Mucosa of rectum (tissue), 2 donors: ENCODE data around the gene POU3F1.
"Not testable (repeated sequence)": the region's sequence is repeated elsewhere in the genome, so short reads cannot be mapped to it uniquely, and the experiment has no call there.

Experiments
- H3K27ac ChIP-seq, 2 donors: one replicate each; pipeline ENCODE4 v1.7.0; 2013; ENCODE audit warnings: inconsistent platforms in 2 of 2, low read depth in 2 of 2, low read length in 2 of 2
- H3K27me3 ChIP-seq, 2 donors: one replicate each; pipeline ENCODE4 v1.7.0; 2013; ENCODE audit warnings: low read length in 2 of 2; ENCODE audit not compliant: control insufficient read depth in 2 of 2, insufficient read depth in 2 of 2
- H3K36me3 ChIP-seq, 2 donors: one replicate each; pipeline ENCODE4 v1.7.0; 2013; ENCODE audit warnings: low read length in 2 of 2; ENCODE audit not compliant: control insufficient read depth in 2 of 2, insufficient read depth in 2 of 2
- H3K4me1 ChIP-seq, 2 donors: one replicate each; pipeline ENCODE4 v1.7.0; 2013; ENCODE audit warnings: low read length in 2 of 2, mild to moderate bottlenecking in 1 of 2; ENCODE audit not compliant: control insufficient read depth in 2 of 2, insufficient read depth in 2 of 2
- H3K4me3 ChIP-seq, 2 donors: one replicate each; pipeline ENCODE4 v1.7.0; 2013; ENCODE audit warnings: low read length in 2 of 2
- H3K9ac ChIP-seq, 2 donors: one replicate each; pipeline ENCODE4 v1.7.0; 2013; ENCODE audit warnings: low read length in 2 of 2, low read depth in 1 of 2, mild to moderate bottlenecking in 1 of 2
- H3K9me3 ChIP-seq, 2 donors: one replicate each; pipeline ENCODE4 v1.7.0; 2013; ENCODE audit warnings: low read length in 2 of 2; ENCODE audit not compliant: control insufficient read depth in 2 of 2
- donor health status: healthy.
- donor health status: Normal muscosa, but diverticular disease.

Gene POU3F1

GRCh38 chr1:38039331-38040088 lies 7.1 kb downstream of the POU3F1 start:
- Histone ChIP-seq H3K4me3 (no peak overlapping the region), H3K36me3 (no peaks in the 10 kb centered on the region), H3K27ac (no peak overlapping the region), H3K9me3 (no peaks in the 10 kb centered on the region), H3K27me3 (peaks cover 23 to 46% of the 10 kb centered on the region in 2 donors), H3K9ac (no peak overlapping the region), H3K4me1 (peaks cover 4% of the 10 kb centered on the region in 2 donors)

DNA sequence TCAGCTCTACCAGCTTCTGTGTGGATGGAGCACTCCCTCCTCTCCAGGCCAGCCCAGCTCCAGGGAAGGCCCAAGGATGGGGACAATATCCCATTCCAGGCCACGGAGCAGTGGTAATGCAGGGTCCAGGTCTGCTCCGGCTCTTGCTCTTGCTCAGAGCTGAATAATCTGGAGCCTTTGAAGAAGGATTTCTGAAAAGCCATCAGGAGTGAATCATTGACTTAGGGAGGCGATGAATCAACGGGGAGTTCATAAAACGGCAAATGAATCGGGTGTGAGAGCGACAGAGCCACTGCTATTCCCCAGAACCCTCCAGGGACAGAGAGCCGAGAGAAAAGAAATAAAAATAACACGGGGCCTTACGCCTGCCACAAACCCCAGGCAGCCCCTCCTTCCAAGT lies 7.7 kb downstream of the POU3F1 start:
- Histone ChIP-seq H3K9me3 (no peaks in the 10 kb centered on the region), H3K4me3 (no peak overlapping the region), H3K9ac (no peak overlapping the region), H3K27me3 (peaks cover 18 to 40% of the 10 kb centered on the region in 2 donors), H3K27ac (no peak overlapping the region), H3K4me1 (no peaks in the 10 kb centered on the region), H3K36me3 (no peaks in the 10 kb centered on the region)

GRCh38 chr1:38037221-38037939 lies 9.2 kb downstream of the POU3F1 start:
- Histone ChIP-seq H3K9me3 (no peaks in the 10 kb centered on the region), H3K9ac (no peak overlapping the region), H3K27ac (no peak overlapping the region), H3K4me1 (no peaks in the 10 kb centered on the region), H3K27me3 (peaks cover 5 to 26% of the 10 kb centered on the region in 2 donors), H3K4me3 (no peak overlapping the region), H3K36me3 (no peaks in the 10 kb centered on the region)

- Histone ChIP-seq H3K36me3 (no peaks in the 10 kb centered on the region), H3K27ac (no peak overlapping the region), H3K9ac (no peak overlapping the region), H3K4me1 (peaks cover 7 to 8% of the 10 kb centered on the region in 2 donors), H3K27me3 (peaks cover 2 to 5% of the 10 kb centered on the region in 2 donors), H3K9me3 (no peaks in the 10 kb centered on the region), H3K4me3 (no peak overlapping the region)
Measured at GRCh38 chr1:38034871-38035270, 11.7 kb downstream of the POU3F1 start.

- not testable (repeated sequence) for H3K27me3 ChIP-seq, H3K36me3 ChIP-seq
Measured at GRCh38 chr1:38032992-38033391, 13.6 kb downstream of the POU3F1 start.

GRCh38 chr1:38031513-38031866 lies 15.1 kb downstream of the POU3F1 start:
- H3K4me1 ChIP-seq: peaks cover 10 to 13% of the 10 kb centered on the region in 2 donors
- peaks cover 0 to 4% of the 10 kb centered on the region in 2 donors for H3K27me3 ChIP-seq
- H3K9me3 ChIP-seq: no peaks in the 10 kb centered on the region
- H3K27ac ChIP-seq: no peak overlapping the region
- no peaks in the 10 kb centered on the region for H3K36me3 ChIP-seq
- no peak overlapping the region for H3K9ac ChIP-seq
- H3K4me3 ChIP-seq: no peak overlapping the region

More at GRCh38 chr1:38032992-38033391, 13.6 kb downstream of the POU3F1 start:
- H3K4me1 ChIP-seq: peaks cover 10 to 13% of the 10 kb centered on the region in 2 donors
- not testable (repeated sequence) for H3K9ac ChIP-seq, H3K27ac ChIP-seq, H3K9me3 ChIP-seq, H3K4me3 ChIP-seq

GRCh38 chr1:38030596-38031512 lies 15.7 kb downstream of the POU3F1 start:
- Histone ChIP-seq H3K27ac (no peak overlapping the region), H3K27me3 (peaks cover 0 to 4% of the 10 kb centered on the region in 2 donors), H3K4me3 (no peak overlapping the region), H3K9me3 (no peaks in the 10 kb centered on the region), H3K36me3 (peaks cover under 1% of the 10 kb centered on the region in 2 donors), H3K9ac (no peak overlapping the region), H3K4me1 (peaks cover 10 to 13% of the 10 kb centered on the region in 2 donors)

GRCh38 chr1:38029685-38030511 lies 16.7 kb downstream of the POU3F1 start:
- Histone ChIP-seq H3K9me3 (no peaks in the 10 kb centered on the region), H3K27ac (peak overlapping the region in 1 of 2 donors; percentile 16), H3K4me3 (no peak overlapping the region), H3K4me1 (peaks cover 10 to 13% of the 10 kb centered on the region in 2 donors), H3K9ac (no peak overlapping the region), H3K27me3 (peaks cover 0 to 4% of the 10 kb centered on the region in 2 donors), H3K36me3 (peaks cover 10% of the 10 kb centered on the region in 2 donors)

DNA sequence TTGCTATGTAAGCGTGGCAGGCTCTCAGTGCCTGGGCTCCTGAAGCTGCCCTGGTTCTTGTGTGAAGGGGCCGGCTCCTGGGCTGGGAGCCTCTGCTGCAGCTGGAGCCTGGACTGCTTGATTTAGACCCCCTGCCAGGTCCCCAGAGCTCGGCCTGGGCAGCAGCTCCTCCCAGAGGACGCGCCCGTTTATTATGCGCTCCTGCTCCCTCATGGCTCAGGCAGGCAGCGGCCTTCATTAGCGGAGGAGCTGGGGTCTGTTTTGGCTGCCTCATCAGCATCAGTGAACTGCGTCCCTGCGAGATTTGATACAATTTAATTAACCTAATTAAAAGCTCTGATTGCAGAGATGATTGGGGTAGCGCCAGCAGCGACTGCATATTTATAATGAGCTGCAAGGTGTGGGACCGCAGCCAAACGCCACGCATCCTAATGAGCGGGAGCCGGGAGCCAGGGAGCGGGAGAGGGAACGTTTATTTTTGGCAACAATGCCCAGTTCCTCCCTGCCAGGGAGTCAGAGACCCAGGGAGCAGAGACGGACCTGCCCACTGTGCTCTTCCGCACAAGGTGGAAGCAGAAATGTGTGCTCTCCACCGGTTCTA lies 17.4 kb downstream of the POU3F1 start:
- H3K27me3 ChIP-seq: peaks cover 0 to 4% of the 10 kb centered on the region in 2 donors
- no peak overlapping the region for H3K9ac ChIP-seq
- no peak overlapping the region for H3K27ac ChIP-seq
- peaks cover 10 to 13% of the 10 kb centered on the region in 2 donors for H3K4me1 ChIP-seq
- H3K9me3 ChIP-seq: no peaks in the 10 kb centered on the region
- peaks cover 12 to 13% of the 10 kb centered on the region in 2 donors for H3K36me3 ChIP-seq
- no peak overlapping the region for H3K4me3 ChIP-seq
